GM12892 (cell line): Measurements from ENCODE around the gene EPB41L4A.
A peak's percentile ranks its signal among the peaks of the same experiment; 100 is the strongest.

ENCODE experiments used
- DNase-seq: peaks from one replicate; pipeline ENCODE4 v3.0.0; 2011; ENCODE audit not compliant: insufficient read length
- FAIRE-seq: peaks from 2 replicates; lab custom pipeline; 2011; peaks lifted over from hg19 to GRCh38; lab: Jason Lieb, UNC
- POLR2A ChIP-seq: IDR thresholded peaks from 2 replicates; pipeline ENCODE4 v1.6.1; 2011; ENCODE audit warnings: low read depth, low read length, control low read depth
- POLR2AphosphoS5 ChIP-seq: IDR thresholded peaks from 2 replicates; pipeline ENCODE4 v1.6.1; 2011; ENCODE audit warnings: low read depth, low read length, control low read depth
- TAF1 ChIP-seq: IDR thresholded peaks from 2 replicates; pipeline ENCODE4 v1.6.1; 2011; ENCODE audit warnings: low read depth, mild to moderate bottlenecking, control low read depth, low read length, borderline replicate concordance

The EPB41L4A gene

DNA sequence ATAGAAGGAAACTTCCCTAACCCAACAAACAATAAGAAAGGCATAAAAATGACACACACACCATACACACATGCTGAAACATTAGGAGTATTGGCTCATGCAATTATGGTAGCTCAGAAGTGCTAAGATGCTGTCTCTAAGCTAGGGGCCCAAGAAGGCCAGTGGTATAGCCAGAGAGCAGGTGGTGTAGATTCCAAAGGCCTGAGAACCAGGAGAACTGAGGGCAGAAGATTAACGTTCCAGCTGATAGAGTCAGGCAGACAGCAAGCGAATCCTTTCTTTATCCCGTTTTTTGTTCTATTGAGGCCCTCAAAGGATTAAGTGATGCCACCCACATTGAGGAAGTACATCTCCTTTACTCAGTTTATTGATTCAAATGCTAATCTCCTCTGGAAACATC lies 262.9 kb downstream of the EPB41L4A start:
- TF ChIP-seq TAF1 = no peak
- FAIRE-seq (no peak), DNase-seq (no peak)

DNA sequence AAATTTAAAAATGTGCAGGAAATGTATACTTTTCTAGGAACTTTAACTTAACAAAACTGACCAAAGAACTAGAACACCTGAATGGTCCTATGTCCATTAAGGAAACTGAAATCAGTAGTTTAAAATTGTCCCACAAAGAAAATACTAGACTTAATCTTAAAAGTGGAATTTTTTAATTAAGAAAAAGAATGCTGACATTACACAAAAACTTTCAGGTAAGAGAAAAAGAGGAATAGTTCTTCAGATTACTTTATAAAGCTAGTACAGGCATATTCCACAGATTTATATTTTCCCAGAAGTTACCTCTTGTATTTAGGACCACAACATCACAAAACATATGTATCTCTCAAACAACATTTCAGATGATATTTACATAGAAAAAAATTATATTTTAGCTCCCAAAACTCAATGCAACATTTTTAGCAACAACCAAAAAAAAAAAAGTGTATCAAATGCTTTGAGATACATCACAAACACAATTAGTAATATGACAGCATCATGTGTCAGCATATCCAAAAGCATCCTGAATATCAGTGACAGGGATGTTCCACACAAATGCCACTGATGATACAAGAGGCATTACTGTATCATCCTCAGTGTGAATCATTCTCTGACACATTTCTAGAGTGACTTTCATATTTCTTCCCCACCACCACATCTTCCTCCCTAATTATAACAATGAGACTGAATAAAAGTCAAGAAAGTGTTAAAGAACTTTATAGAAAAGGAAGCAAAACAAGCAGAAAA lies 264.0 kb downstream of the EPB41L4A start:
- DNase-seq = no peak
- FAIRE-seq = no peak
- TF ChIP-seq TAF1 (no peak), POLR2A (no peak), POLR2AphosphoS5 (no peak)

- TF ChIP-seq POLR2AphosphoS5 (no peak), POLR2A (no peak), TAF1 (no peak)
- DNase-seq (no peak), FAIRE-seq (no peak)
These were observed 269.4 kb downstream of the EPB41L4A start for GRCh38 chr5:112149727-112150126.

GRCh38 chr5:112146323-112147226 lies 272.5 kb downstream of the EPB41L4A start:
- peak; percentile 81 for FAIRE-seq
- TF ChIP-seq TAF1 (no peak), POLR2A (no peak), POLR2AphosphoS5 (no peak)
- no peak for DNase-seq

DNA sequence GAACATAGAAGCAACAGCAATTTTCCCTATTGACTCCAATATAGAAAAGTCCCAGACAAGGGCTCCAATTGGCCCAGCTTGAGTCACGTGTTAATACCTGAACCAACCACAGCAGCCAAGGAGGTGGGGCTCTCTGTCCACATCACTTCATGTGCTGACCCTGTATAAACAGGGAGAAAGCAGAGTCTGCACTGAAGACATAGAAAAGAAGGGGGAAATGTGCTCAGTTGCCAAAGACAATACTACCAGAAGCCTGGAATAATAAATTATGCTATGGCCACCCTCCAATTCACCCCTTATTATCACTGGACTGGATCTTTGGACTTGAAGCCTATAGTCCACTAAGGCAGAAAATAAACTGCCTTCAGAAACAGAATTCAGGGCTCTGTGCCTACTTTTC lies 275.4 kb downstream of the EPB41L4A start:
- TF ChIP-seq POLR2AphosphoS5 = no peak
- TF ChIP-seq TAF1 = no peak
- TF ChIP-seq POLR2A = no peak
- DNase-seq = no peak
- FAIRE-seq = no peak

- FAIRE-seq (peak; percentile 24), DNase-seq (no peak)
- TF ChIP-seq TAF1 (no peak), POLR2AphosphoS5 (no peak), POLR2A (no peak)
These were observed 276.3 kb downstream of the EPB41L4A start for GRCh38 chr5:112142769-112143270.

DNA sequence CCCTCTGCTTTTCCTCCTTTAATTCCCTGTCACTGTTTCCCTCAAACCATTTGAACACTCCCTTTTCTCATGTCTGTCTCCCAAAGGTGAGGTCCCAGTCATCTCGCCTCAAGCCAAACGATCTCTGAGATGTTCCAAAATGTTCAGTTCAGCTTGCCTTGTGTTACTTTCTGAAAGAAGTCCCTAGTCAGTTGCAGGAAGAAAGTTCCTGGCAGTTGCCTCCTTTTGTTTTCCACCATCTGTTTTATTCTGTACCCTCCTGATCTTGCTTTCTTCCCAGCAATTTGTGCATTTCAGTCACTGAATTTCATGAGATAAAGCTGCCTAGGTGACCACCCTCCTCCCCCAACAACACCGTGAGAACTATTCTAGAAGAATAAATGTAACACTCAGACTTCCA lies 277.5 kb downstream of the EPB41L4A start:
- no peak for FAIRE-seq
- no peak for DNase-seq
- no peak for TF ChIP-seq POLR2A
- no peak for TF ChIP-seq POLR2AphosphoS5
- TF ChIP-seq TAF1 = no peak

DNA sequence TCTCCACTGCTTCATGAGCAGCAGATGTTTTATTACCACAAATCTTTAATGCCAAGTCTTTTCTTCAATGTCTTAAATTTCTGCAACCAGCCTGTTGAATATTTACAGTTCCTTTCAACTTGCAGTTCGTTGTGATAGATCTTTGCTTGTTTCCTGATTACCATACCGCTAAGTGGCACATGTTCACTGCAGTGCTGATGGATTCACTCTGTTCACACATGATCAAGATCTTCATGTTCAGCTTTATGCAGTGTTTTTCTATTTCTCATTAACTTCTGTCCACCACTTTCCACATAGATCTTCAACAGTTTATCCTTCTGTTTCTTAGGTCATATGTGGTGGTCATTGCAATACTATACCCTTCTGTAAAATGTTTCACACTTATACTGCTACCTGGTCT lies 280.6 kb downstream of the EPB41L4A start:
- no peak for DNase-seq
- no peak for FAIRE-seq
- TF ChIP-seq POLR2AphosphoS5 (no peak), TAF1 (no peak), POLR2A (no peak)

- no peak for TF ChIP-seq POLR2A
- DNase-seq = no peak
These were observed 282.3 kb downstream of the EPB41L4A start for GRCh38 chr5:112136773-112137172.

DNA sequence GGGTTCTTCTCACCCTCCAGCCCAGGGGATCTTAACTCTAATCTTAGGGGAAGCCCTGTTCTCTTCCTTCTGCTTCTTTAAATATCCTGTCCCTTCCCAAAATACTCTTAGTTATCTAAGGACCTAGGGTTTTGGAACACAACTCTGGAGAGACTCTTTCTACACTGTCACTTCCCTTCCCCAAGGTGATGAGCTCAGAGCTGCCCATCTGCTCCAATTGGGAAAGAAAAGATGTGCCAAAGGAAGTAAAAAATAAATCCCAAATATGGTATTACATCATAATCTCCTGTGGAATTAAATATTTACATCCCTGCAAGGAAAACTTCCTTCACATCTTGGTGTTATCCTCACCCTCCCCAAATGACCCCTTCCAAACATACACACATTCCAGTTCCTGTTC lies 291.2 kb downstream of the EPB41L4A start:
- TF ChIP-seq POLR2AphosphoS5 = no peak
- no peak for TF ChIP-seq TAF1
- no peak for FAIRE-seq
- DNase-seq = no peak

More at GRCh38 chr5:112136773-112137172, 282.3 kb downstream of the EPB41L4A start:
- no peak for FAIRE-seq

DNA sequence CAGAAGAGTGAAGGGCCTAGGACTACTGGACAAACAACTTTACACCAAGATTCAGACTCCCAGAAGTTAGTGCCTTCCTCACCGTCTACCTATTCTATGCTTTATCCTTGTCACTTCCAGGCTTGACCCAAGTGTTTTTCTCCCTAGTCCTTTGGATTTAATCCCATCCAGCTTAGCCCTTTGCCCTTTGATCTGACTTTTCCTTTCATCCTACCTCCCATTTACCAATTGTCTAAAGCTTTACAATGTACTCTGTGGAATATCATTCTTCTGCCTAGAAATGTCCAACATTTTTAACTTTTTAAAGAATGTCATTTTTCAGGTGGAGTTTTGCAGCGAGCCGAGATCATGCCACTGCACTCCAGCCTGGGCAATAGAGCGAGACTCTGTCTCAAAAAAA lies 292.1 kb downstream of the EPB41L4A start:
- no peak for FAIRE-seq
- TF ChIP-seq POLR2AphosphoS5 (no peak), POLR2A (no peak), TAF1 (no peak)
- DNase-seq = no peak

DNA sequence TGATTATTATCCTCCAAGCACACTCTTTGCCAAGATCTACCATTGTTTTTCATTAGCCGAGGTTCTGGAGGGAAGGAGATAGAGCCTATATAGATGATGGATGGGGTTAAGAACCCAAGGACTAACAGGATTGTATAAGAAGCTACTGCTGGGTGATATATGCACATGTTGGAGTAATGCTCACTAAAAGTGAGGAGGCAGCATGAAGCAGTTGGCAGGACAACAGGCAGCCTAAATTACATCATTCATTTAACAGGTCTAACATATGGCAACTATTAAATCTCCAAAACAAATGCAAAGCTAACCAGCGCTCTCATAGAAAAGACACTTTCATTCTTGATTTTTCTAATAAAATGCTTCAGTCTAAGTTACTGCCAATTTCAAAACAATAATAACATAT lies 293.2 kb downstream of the EPB41L4A start:
- FAIRE-seq = no peak
- TF ChIP-seq POLR2AphosphoS5 (no peak), TAF1 (no peak)
- DNase-seq = no peak

- no peak for TF ChIP-seq POLR2A
- no peak for TF ChIP-seq TAF1
- no peak for TF ChIP-seq POLR2AphosphoS5
- DNase-seq = no peak
- FAIRE-seq = no peak
These were observed 294.3 kb downstream of the EPB41L4A start for GRCh38 chr5:112124788-112125187.
